Left renal cortex interstitium (tissue), 4 donors: ENCODE measurements around the gene MYO1C. TPM values are rescaled to one million over a fixed set of nuclear protein-coding genes. Genes with fewer than 3 reads are reported as not detected.
"Not testable (repeated sequence)": the region's sequence is repeated elsewhere in the genome, so short reads cannot be mapped to it uniquely, and the experiment has no call there.

Experiments used
- DNase-seq, 4 donors: peaks; one replicate each; pipeline ENCODE4 v3.0.0-alpha.2; 2013; ENCODE audit warnings: low read depth in 4 of 4, low spot score in 2 of 4, missing footprints in 1 of 4
- polyA plus RNA-seq, 4 donors: library from polyadenylated mRNA; unstranded; fragments of 120-200 nt; gene quantifications; one replicate each; pipeline ENCODE4 v1.2.1, GENCODE V29; 2013; ENCODE audit not compliant: insufficient read length in 4 of 4

Gene MYO1C
- polyA plus RNA-seq, 4 donors: 71.1 to 88.7 (median 78.6) TPM

DNA sequence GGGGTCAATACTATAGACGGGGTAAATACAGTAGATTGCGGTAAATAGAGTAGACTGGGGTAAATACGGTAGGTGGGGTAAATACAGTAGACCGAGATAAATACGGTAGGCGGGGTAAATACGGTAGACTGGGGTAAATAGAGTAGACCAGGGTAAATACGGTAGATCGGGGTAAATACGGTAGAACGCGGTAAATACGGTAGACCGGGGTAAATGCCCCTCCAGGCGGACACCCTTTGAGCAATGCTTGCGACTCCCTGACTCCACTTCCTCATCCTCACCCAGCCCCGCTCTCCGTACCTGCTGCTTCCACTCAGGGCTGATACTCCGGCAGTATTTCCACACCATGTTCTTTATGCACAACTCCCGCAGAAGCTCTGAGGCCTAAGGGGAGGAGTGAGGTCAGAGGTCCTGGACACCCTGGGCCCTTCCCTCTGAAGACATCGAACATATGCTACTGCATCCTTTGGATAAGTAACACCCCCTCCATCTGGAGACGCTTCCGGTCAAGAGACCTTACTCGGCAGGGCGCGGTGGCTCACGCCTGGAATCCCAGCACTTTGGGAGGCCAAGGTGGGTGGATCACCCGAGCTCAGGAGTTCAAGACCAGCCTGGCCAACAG is 23.1 kb downstream of the MYO1C start:
- no peak for DNase-seq

DNA sequence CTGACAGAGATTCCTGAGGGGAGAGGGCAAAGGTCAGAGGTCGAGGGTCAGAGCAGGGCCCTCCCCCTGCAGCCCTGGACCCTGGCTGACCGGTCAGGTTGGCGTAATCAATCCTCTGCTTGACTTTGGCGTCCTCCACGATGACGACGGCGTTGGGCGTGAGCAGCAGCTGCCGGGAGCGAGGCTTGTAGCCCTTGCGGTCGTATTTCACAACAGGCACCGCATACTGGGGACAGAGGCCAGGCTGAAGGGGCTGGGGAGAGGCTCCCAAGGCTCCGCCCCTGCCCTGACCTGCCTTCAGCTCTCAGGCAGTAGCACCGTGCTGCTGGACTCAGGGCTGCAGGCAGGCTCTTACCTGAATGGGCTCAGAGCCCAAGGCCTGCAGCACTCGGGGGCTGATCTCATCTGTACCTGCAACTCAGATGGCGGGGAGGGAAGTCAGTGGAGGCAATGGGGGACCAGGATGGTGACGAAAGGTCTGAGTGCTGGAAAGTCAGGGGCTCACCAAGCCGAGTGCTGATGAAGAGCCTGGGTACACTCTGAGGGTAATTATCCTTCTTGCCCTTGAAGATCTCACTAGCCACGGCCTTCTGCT is 24.5 kb downstream of the MYO1C start:
- no peak for DNase-seq

DNA sequence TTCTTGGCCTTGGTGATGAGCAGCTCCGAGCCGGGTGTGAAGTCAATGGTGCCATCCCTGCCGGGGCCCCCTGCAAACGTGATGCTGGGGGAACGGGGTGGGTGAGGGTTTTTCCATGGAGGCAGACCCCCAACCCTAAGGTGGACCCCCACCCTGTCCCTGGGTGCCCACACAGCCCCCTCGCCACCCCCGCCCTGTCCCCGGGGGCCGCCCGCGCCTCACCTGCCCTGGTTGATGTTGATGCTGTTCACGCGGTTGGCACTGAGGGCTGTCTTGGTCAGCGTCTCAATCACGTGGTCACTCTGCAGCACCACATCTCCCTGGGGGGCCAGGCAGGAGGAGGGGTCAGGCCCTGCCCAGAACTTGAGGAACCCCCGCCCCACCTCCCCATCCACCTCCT is 25.2 kb downstream of the MYO1C start:
- DNase-seq: no peak

DNA sequence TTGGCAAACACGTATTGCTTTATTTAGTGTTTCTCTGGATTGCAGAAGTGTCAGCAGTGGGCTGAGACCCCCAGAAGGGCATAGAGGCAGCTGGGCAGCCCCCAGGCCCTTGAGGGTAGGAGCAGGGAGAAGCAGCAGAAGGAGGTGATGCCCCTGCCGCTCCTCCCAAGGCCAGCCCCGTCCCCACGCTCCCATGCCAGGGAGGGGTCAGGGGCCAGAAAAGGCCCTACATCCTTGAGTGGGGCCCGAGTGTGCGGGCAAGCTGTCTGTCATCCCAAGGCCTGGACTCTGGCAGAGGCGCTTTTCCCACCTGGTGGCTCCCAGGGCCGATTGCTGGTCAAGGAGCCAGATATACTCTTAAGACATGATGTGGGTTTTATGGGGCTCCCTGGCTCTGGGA is 28.3 kb downstream of the MYO1C start:
- DNase-seq: no peak

DNA sequence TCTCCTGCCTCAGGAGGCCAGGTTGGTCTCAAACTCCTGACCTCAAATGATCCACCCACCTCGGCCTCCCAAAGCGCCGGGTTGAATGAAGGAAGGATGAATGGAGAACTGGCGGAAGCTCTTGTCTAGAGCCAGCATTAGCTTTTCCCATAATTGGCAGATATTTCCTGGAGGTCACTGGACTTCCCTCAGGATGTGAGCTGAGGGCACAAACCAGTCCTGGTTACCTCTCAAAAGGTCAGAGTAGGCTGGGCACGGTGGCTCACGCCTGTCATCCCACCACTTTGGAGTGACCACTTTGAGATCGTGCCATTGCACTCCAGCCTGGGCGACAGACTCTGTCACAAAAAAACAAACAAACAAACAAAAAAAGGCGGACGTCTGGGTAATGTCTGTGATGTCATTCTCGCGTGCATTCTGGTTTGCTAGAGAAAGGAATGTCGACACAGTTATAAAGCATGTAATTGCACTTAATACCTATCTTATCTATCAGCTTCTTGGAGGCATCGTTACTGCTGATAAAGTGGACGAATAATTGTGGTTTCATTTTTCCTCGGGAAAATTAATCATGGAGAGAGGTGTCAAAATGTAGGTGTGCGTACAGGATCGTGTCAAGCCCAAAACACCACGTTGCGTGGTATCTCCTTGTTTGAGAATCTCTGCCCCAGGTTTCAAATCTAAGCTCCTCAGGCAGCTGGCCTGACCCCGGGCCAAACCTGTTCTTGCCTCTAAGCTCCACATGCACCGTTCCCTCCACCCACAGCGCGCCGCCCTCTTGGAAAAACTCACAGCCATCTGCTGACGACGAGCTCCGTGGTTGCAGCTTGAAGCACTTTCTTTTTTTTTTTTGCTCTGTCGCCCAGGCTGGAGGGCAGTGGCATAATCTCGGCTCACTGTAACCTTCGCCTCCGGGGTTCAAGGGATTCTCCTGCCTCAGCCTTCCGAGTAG is 30.0 kb downstream of the MYO1C start:
- no peak for DNase-seq

DNA sequence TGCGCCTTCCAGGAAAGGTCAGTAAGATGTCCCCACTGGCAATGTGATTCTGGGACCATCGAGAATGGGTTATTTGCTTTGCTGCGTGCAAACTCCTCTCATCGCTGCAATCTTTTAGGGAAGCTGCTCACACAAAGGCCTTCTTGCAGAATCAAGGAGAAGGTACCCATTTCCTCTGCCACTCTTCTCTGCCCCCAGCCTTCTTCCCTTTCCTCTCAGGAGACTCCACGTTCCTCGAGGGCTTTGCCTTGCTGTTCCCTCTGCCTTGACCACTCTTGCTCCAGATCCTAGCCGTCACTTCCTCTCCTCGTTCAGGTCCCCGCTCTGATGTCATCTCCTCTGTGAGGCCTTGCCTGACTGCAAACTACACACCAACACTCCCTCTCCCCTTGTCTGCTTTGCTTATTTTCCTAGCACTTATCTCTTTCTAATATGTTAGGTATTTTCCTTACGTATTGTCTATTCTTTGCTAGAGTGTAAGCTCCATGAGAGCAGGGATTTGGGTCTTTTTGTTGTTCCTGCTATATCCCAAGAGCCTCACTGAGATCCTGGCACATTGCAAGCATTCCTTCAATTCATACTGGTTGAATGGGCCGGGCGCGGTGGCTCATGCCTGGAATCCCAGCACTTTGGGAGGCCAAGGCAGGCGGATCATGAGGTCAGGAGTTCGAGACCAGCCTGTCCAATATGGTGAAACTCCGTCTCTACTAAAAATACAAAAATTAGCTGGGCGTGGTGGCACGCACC is 31.1 kb downstream of the MYO1C start:
- no peak for DNase-seq

DNA sequence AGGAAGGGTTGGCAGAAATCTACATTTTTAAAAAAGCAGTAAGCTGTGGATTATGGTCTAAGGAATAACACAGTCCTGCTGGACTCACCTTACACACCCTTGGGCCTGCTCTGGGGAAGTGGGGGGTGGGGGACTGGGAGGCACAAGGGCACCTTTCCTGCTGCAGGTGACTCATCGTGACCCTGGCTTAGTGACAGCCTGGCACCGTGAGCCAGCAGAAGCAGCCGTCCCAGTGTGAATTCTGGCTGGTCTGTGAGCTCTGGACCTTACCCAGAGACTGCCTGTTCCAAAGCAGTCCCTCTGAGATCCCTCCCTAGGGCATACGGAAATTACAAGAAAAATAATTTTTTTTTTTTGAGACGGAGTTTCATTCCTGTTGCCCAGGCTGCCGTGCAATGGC is 32.3 kb downstream of the MYO1C start:
- DNase-seq: no peak

DNA sequence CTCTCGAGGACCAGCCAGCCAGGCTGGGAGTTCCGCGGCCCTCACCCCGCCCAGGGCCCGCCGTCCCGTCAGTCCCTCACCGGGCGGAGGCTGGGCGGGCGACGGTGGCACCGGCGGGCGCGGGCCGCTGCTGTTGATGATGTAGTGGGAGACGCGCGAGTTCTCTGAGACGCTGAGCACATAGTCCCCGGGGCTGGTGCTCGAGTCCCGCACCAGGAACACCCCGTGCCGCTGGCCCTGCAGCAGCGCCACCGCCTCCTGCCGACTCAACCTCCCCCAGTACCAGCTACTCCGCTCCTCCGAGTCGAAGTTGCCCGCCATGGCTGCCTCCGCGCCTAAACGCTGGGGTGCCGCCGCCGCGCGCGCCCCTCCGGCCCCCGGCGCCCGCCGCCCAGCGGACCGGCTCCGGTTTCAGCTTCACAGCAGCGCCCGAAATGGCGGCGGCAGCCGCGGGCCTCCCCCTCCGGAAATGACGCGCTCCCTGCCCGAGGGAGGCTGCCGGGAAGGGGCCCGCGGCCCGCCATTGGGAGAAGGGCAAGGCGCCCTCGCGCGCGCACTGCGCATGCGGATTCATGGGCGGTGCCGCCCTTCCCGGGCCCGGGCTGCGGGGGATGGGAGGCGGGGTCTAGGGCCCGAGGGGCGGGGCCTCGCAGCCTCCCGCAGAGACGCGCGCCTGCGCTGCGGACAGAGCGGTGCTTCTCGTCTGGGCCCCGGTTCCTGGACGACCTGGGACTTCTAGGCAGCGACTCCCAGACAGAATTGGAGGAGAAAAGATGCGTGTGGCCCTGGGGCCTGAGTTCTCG is 36.5 kb downstream of the MYO1C start, which contains the start of gene CRK:
Gene CRK (minus strand): TSS at position 436 of the 803 bp plus-strand sequence. CDS start 115 bp downstream, at position 321.
- peak; percentile 85 to 94 (median 93) for DNase-seq

DNA sequence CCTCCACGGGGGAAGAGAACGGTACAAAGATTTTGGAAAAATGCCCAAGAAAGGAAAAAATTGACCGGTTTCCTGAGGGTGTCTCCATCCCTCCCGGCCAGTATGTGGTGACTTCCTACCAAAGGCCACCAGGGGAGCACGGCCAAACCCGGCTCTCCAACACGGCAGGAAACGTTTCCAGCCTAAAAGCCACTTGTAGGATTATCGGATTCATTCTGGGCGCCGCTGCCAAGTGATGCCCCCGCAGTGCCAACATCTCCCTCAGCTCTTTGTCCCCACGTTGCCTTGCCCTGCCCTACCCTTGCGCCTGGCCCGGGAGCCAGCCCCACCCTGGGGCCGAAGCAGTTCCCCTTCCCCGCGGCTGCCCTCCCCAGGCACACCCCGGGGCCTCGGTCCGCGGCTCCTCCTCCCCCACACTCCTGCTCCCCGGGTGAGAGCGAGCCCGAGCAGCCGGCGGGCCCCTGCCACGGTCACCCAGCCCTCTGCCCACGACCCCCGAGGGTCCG is 37.1 kb downstream of the MYO1C start:
- peak in 2 of 4 donors; percentile 47 to 61 for DNase-seq

DNA sequence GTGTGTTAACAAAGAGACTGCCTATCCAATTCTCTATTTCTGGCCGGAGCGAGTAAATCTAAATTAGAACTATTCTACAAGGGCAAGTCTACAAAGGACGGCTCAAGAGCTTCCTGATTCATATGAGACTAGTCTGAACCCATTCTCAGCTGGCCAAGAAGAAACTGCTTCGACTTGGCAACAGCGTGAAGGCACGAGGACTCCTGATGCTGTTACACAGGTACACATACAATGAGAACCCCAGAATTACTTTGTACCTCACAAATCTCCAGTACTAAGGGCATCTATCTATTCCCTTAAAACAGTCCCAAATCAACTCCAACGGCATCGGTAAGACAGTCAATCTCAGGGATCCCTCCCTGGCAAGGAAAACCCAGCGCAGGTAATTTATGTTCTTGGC is 37.9 kb downstream of the MYO1C start:
- DNase-seq: no peak

DNA sequence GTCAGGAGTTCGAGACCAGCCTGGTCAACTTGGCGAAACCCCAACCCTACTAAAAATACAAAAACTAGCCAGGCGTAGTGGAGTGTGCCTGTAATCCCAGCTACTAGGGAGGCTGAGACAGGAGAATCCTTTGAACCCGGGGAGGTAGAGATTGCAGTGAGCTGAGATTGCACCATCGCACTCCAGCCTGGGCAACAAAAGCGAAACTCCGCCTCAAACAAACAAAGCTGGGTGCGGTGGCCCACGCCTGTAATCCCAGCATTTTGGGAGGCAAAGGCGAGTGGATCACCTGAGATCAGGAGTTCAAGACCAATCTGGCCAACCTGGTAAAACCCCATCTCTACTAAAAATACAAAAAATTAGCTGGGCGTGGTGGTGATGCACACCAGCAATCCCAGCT is 38.8 kb downstream of the MYO1C start:
- not testable (repeated sequence) for DNase-seq

DNA sequence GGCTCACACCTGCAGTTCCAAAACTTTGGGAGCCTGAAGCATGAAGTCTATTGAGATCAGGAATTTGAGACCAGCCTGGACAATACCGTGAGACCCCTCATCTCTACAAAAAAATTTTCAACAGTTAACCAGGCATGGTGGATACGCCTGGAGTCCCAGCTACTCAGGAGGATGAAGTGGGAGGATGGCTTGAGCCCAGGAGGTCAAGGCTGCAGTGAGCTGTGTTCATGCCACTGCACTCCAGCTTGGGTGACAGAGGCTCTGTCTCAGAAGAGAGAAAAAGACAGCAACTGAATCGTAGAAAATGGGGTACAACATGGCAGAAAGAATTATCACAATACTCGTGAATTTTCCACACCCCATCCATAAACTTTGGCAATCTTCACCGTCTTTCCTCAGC is 39.6 kb downstream of the MYO1C start:
- no peak for DNase-seq

DNA sequence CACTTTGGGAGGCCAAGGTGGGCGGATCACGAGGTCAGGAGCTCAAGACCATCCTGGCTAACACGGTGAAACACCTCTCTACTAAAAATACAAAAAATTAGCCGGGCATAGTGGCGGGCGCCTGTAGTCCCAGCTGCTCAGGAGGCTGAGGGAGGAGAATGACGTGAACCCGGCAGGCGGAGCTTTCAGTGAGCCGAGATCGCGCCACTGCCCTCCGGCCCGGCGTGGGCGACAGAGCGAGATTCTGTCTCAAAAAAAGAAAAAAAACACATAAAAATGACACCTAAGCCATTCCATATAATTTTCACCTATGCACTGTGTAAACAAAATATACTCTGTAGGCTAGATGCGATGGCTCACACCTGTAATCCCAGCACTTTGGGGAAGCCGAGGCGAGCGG is 42.2 kb downstream of the MYO1C start:
- DNase-seq: not testable (repeated sequence)

DNA sequence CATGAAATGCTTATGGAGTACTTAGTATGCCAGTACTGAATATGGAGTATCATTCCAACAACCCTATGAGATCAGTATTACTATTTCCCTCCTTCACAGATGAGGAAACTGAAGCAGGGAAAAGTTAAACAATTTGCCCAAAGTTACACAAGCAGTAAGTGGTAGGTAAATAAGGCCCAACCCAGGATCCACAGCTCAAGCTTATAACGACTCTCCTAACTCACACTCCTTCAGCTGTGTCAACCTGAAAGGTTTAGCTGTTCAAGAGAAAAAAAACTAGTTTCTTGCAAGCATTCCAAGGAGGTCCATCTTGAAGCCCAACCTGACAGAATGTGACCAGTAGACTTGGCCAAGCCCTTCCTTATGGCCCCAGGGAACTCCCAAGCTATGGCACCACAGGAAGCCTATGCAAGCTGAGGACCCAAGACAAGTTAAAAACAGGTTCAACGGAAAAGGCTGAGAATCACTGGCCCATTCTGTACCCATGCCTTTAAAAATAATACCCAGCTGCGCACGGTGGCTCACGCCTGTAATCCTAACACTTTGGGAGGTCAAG is 43.0 kb downstream of the MYO1C start:
- no peak for DNase-seq

DNA sequence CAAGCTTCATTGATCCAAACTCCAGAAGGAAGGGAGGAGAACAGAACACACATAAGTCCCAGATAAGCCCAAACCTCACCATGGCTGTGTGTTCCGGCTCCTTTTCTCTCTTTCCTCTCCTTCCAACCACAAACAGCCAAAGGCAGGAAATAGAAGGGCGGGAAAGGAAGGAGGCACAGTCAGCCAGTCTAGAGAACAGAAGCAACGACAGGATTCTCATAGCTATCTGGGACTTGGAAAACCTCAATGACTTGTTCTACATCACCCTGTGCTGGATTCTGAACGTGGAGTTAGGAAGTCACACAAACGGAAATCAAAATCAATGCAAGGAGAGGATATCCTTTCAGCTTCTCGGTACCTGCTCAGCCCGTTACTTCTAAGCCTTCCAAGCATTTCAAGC is 45.4 kb downstream of the MYO1C start:
- no peak for DNase-seq

DNA sequence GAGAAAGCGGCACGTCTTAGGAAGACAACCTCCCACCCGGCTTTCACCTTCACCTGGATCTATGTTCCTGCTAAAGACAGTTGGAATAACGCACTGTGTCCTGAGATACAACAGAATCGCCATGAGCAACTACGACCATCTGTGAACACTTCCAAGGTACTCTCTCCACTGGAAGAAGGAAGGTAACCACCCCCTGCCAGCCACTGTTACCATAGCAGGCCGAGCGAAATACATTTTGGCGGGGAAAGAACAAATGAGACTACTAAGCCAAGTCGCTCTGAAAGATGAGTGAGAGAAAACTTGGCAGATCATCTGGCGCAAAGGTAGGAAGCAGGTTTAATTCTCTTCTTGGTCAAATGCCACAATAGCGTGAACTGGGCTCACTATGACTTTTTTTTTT is 46.3 kb downstream of the MYO1C start:
- DNase-seq: no peak

DNA sequence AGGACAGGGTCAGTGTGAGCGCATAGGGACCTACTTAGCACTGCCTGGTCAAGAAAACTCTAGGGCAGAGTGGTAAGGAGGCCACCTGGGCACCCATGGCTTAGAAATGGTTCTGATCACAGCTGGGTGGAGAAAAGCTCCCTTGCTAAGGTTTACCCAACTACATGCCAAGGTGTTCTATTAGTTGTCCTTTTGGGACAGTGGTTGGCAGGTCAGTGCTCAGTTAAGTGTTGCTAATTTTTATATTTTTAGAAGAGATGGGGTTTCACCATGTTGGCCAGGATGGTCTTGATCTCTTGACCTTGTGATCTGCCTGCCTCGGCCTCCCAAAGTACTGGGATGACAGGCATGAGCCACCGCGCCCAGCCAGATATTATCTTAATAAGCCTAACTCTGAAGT is 46.8 kb downstream of the MYO1C start:
- not testable (repeated sequence) for DNase-seq

DNA sequence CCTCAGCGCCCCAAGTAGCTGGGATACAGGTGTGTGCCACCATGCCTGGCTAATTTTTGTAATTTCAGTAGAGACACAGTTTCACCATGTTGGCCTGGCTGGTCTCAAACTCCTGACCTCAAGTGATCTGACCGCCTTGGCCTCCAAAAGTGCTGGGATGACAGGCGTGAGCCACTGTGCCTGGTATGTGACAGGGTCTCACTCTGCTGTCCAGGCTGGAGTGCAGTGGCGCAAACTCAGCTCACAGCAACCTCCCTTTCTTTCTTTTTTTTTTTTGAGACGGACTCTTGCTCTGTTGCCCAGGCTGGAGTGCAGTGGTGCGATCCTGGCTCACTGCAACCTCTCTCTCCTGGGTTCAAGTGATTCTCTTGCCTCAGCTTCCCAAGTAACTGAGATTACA is 49.8 kb downstream of the MYO1C start:
- DNase-seq: not testable (repeated sequence)

DNA sequence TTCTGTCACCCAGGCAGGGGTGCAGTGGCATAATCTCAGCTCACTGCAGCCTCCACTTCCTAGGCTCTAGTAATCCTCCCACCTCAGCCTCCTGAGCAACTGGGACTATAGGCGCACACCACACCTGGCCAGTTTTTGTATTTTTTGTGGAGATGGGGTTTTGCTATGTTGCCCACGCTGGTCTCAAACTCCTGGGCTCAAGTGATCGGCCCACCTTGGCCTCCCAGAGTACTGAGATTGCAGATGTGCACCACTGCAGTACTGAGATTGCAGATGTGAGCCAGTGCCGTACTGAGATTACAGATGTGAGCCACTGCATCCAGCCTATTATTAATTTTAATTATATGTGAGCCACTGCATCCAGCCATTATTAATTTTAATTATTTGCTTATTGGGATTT is 50.3 kb downstream of the MYO1C start:
- DNase-seq: no peak
